ENCODE measurements around the gene MCU.

Gene MCU

DNA sequence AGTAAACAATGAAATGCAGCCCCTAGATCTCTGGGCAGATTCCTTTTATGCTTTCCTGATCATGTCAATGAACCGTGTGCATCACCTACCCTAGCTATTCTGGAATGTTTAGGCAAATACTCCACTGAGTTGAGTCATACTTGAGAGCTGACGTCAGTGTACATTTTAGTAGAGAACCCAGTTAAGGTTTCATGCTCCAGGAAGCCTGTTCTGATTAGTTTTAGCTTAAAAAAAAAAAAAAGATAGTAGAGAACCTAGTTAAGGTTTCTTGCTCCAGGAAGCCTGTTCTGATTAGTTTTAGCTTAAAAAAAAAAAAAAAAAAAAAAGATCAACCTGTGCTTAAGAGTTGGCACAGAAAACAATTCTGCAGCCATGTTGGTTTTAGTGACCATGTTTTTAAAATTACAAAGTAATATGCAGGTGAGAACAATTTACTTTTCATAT, 3.7 kb upstream of the MCU start:
- TF ChIP-seq CTCF (IDR thresholded peaks at IDR 0.05; ENCODE audit: low read length, missing control alignments): no peak
- peak; percentile 85 for DNase-seq (ENCODE audit: low read depth)
- H3K4me3 ChIP-seq (replicated peaks; ENCODE audit: low read depth, low read length): no peak overlapping the region

DNA sequence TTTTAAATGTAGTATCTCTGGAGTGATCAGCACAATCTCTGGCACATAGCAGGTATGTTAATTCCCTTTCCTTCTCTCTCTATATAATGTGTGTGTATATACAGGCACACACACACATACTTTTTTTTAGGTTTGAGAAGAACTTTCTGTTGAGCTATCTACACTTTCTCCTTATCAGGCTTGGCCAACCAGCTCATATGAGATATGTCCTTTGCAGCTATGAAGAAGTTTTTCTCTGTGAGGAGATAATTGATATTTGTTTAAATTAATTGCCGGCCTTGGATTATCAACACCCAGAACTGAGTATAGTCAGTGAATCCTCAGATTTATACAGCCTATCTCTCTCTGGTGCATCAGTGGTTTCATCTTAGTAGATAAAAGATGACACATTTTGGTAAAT, 2.3 kb upstream of the MCU start:
- no peak overlapping the region for H3K4me3 ChIP-seq (replicated peaks; ENCODE audit: low read depth, low read length)
- DNase-seq (ENCODE audit: low read depth): no peak
- no peak for TF ChIP-seq CTCF (IDR thresholded peaks at IDR 0.05; ENCODE audit: low read length, missing control alignments)

DNA sequence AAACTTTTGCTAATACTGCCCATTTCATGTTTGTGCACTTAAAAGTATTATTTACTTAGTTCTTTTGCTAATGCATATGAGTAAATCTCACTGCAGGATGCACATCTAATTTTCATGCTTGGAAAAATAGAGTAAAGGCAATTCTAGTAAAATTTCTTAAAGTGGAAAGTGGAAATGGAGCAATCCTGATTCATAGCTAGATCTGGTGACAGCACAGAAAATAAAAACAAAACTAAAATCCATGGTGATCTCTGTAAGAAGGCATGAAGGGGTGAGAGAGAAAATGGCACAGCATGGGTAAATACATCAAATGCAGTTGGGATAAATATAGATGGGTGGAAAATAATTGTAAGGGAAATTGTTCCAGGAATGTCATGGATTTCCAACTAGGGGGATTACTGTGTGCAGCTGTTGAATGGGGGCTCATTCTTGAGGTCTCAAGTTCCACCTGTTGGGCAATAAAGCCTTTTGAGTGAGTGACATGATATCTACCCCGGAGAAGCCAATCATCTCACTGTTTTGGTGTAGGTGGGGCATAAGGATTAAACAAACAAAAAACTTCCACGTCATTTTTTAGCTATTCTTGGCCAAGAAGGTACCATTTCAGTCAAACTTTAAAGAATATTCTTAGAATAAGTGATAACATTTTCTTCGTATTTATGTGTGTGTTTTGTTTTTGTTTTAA, 1.7 kb upstream of the MCU start:
- no peak for TF ChIP-seq CTCF (IDR thresholded peaks at IDR 0.05; ENCODE audit: low read length, missing control alignments)
- no peak overlapping the region for H3K4me3 ChIP-seq (replicated peaks; ENCODE audit: low read depth, low read length)
- DNase-seq (ENCODE audit: low read depth): no peak

DNA sequence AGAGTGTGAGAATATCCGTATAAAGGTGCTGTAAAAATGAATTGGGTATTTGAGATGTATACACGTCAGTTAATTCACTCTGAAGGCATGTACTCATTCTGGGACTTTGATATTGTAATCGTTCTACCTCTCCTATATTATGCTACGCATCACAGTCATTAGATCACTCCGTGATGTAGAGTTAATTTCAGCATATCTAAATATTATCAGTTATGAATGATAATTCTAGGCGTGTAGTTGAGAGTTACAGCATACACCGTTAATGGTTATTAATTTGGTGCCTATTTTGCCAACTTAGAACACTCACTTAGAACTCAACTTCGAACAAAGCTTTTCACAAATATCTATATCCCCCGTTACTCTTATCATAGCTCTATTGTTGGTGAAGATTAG, 477 bp upstream of the MCU start:
- peak overlapping the region; percentile 93 for H3K4me3 ChIP-seq (replicated peaks; ENCODE audit: low read depth, low read length)
- no peak for TF ChIP-seq CTCF (IDR thresholded peaks at IDR 0.05; ENCODE audit: low read length, missing control alignments)

GRCh38 chr10:72692744-72692993, 726 bp downstream of the MCU start:
- H3K4me3 ChIP-seq (replicated peaks; ENCODE audit: low read depth, low read length): peak overlapping the region; percentile 93
- DNase-seq (ENCODE audit: low read depth): no peak
- TF ChIP-seq CTCF (IDR thresholded peaks at IDR 0.05; ENCODE audit: low read length, missing control alignments): no peak

More for the DNA sequence above, 477 bp upstream of the MCU start:
- DNase-seq (ENCODE audit: low read depth): no peak

GRCh38 chr10:72692994-72693781, 1.2 kb downstream of the MCU start:
- peak; percentile 39 for DNase-seq (ENCODE audit: low read depth)
- H3K4me3 ChIP-seq (replicated peaks; ENCODE audit: low read depth, low read length): peak overlapping the region; percentile 93
- TF ChIP-seq CTCF (IDR thresholded peaks at IDR 0.05; ENCODE audit: low read length, missing control alignments): no peak

Data from fibroblast of pulmonary artery (primary cell).